ENCODE data around the gene MALSU1. TPM values are rescaled to one million over a fixed set of nuclear protein-coding genes. Genes with fewer than 3 reads are reported as not detected.

Gene MALSU1
- total RNA-seq, 4 donors from 2014 or later: 83.8 to 112 (median 109) TPM

GRCh38 chr7:23292623-23293022 is 6.5 kb upstream of the MALSU1 start:
- no peak for TF ChIP-seq POLR2A (IDR thresholded peaks at IDR 0.05)
- TF ChIP-seq CTCF (IDR thresholded peaks at IDR 0.05 in 4 of 5, conservative IDR thresholded peaks at IDR 0.05 in 1 of 5): no peak
- Histone ChIP-seq H3K27ac (no peak overlapping the region), H3K9me3 (no peaks in the 10 kb centered on the region), H3K27me3 (no peaks in the 10 kb centered on the region), H3K4me1 (no peaks in the 10 kb centered on the region), H3K36me3 (no peaks in the 10 kb centered on the region), H3K4me3 (no peak overlapping the region)
- intact Hi-C loops (cut with DNase I; ENCODE audit: low total_unique reads) (no loop called here), in situ Hi-C loops (cut with MboI; ENCODE audit: low sequenced_read_pairs in 4 of 4) (no loop called here)
- ATAC-seq (no peak), DNase-seq (no peak)

GRCh38 chr7:23293500-23294073 is 5.6 kb upstream of the MALSU1 start:
- intact Hi-C loops (cut with DNase I; ENCODE audit: low total_unique reads): no loop called here
- H3K27ac ChIP-seq: no peak overlapping the region
- no peaks in the 10 kb centered on the region for H3K9me3 ChIP-seq
- peaks cover under 1 to 3% of the 10 kb centered on the region in 2 donors for H3K4me1 ChIP-seq
- H3K27me3 ChIP-seq: no peaks in the 10 kb centered on the region
- TF ChIP-seq CTCF (IDR thresholded peaks at IDR 0.05 in 4 of 5, conservative IDR thresholded peaks at IDR 0.05 in 1 of 5) (no peak), POLR2A (IDR thresholded peaks at IDR 0.05) (no peak)
- DNase-seq (no peak), ATAC-seq (no peak)
- H3K36me3 ChIP-seq: no peaks in the 10 kb centered on the region
- in situ Hi-C loops (cut with MboI; ENCODE audit: low sequenced_read_pairs in 4 of 4): no loop called here
- H3K4me3 ChIP-seq: no peak overlapping the region

GRCh38 chr7:23294549-23295400 is 4.4 kb upstream of the MALSU1 start:
- ATAC-seq (no peak), DNase-seq (no peak)
- intact Hi-C loops (cut with DNase I; ENCODE audit: low total_unique reads): no loop called here
- TF ChIP-seq POLR2A (IDR thresholded peaks at IDR 0.05) (no peak), CTCF (IDR thresholded peaks at IDR 0.05 in 4 of 5, conservative IDR thresholded peaks at IDR 0.05 in 1 of 5) (no peak)
- Histone ChIP-seq H3K9me3 (no peaks in the 10 kb centered on the region), H3K36me3 (no peaks in the 10 kb centered on the region), H3K27me3 (no peaks in the 10 kb centered on the region), H3K4me1 (peaks cover 3 to 7% of the 10 kb centered on the region in 2 donors), H3K27ac (no peak overlapping the region), H3K4me3 (no peak overlapping the region)
- in situ Hi-C loops (cut with MboI; ENCODE audit: low sequenced_read_pairs in 4 of 4): no loop called here

DNA sequence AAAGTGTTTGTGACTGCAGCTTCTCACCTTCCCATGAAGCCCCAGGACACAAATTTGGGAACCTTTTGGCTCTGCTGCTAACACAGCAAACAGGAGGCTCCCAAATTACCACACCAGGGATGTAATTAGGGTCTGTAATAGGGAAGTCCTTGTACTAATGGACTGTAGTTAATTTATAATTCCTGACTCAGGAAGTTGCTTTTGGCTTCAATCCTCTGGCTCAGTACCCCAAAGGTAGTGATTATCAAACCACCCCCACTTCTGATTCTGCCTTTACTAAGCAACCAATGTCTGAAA is 3.8 kb upstream of the MALSU1 start:
- no peak overlapping the region for H3K27ac ChIP-seq
- no peak overlapping the region for H3K4me3 ChIP-seq
- ATAC-seq: no peak
- DNase-seq: no peak
- no peak for TF ChIP-seq POLR2A (IDR thresholded peaks at IDR 0.05)
- TF ChIP-seq CTCF (IDR thresholded peaks at IDR 0.05 in 4 of 5, conservative IDR thresholded peaks at IDR 0.05 in 1 of 5): no peak
- no peaks in the 10 kb centered on the region for H3K27me3 ChIP-seq
- no peaks in the 10 kb centered on the region for H3K36me3 ChIP-seq
- H3K9me3 ChIP-seq: no peaks in the 10 kb centered on the region
- in situ Hi-C loops (cut with MboI; ENCODE audit: low sequenced_read_pairs in 4 of 4): no loop called here
- intact Hi-C loops (cut with DNase I; ENCODE audit: low total_unique reads): no loop called here
- peaks cover 9 to 13% of the 10 kb centered on the region in 2 donors for H3K4me1 ChIP-seq
